ENCODE results near the gene TGFBR1.

Gene TGFBR1

GRCh38 chr9:99108131-99108530 is 3.2 kb downstream of the TGFBR1 start:
- DNase-seq = no peak

- peak; percentile 19 for DNase-seq
Measured at GRCh38 chr9:99109522-99109921, 4.6 kb downstream of the TGFBR1 start.

GRCh38 chr9:99112750-99113413 is 8.0 kb downstream of the TGFBR1 start:
- peak; percentile 72 for DNase-seq

- no peak for DNase-seq
Measured at GRCh38 chr9:99113414-99114048, 8.6 kb downstream of the TGFBR1 start.

- no peak for DNase-seq
Measured at GRCh38 chr9:99114049-99114440, 9.1 kb downstream of the TGFBR1 start.

- no peak for DNase-seq
Measured at GRCh38 chr9:99114846-99115500, 10.1 kb downstream of the TGFBR1 start.

- no peak for DNase-seq
Measured at GRCh38 chr9:99116003-99116411, 11.1 kb downstream of the TGFBR1 start.

- peak; percentile 68 for DNase-seq
Measured at GRCh38 chr9:99118782-99119466, 14.0 kb downstream of the TGFBR1 start.

- no peak for DNase-seq
Measured at GRCh38 chr9:99119976-99120655, 15.2 kb downstream of the TGFBR1 start.

GRCh38 chr9:99121604-99122003 is 16.7 kb downstream of the TGFBR1 start:
- no peak for DNase-seq

- DNase-seq = no peak
Measured at GRCh38 chr9:99124534-99125255, 19.8 kb downstream of the TGFBR1 start.

GRCh38 chr9:99125446-99125845 is 20.5 kb downstream of the TGFBR1 start:
- no peak for DNase-seq

GRCh38 chr9:99126312-99126711 is 21.4 kb downstream of the TGFBR1 start:
- DNase-seq = no peak

- DNase-seq = no peak
Measured at GRCh38 chr9:99127356-99128132, 22.6 kb downstream of the TGFBR1 start.

GRCh38 chr9:99128133-99128406 is 23.2 kb downstream of the TGFBR1 start:
- no peak for DNase-seq

GRCh38 chr9:99129091-99129490 is 24.2 kb downstream of the TGFBR1 start:
- DNase-seq = no peak

- no peak for DNase-seq
Measured at GRCh38 chr9:99130069-99130468, 25.2 kb downstream of the TGFBR1 start.

GRCh38 chr9:99133145-99133544 is 28.2 kb downstream of the TGFBR1 start:
- DNase-seq = no peak

GRCh38 chr9:99134893-99135341 is 30.0 kb downstream of the TGFBR1 start:
- no peak for DNase-seq

GRCh38 chr9:99135456-99135855 is 30.5 kb downstream of the TGFBR1 start:
- DNase-seq = peak; percentile 26

- DNase-seq = no peak
Measured at GRCh38 chr9:99137225-99137624, 32.3 kb downstream of the TGFBR1 start.

- no peak for DNase-seq
Measured at GRCh38 chr9:99137891-99138290, 33.0 kb downstream of the TGFBR1 start.
